Nephron (organoid): ENCODE results near the gene SPTBN2.

Experiments
- H3K27ac Mint-ChIP-seq, 3 experiments: 2 replicates each; pipeline ENCODE4 v1.8.0; 2020; ENCODE audit warnings: mixed read lengths in 3 of 3, mild to moderate bottlenecking in 2 of 3, moderate library complexity in 1 of 3
- H3K27me3 Mint-ChIP-seq: 2 replicates; pipeline ENCODE4 v1.8.0; 2021; ENCODE audit warnings: low read depth, mild to moderate bottlenecking, moderate library complexity, mixed read lengths
- H3K36me3 Mint-ChIP-seq: 2 replicates; pipeline ENCODE4 v1.8.0; 2020; ENCODE audit warnings: low read depth, mixed read lengths
- H3K4me1 Mint-ChIP-seq: 2 replicates; pipeline ENCODE4 v1.8.0; 2020; ENCODE audit warnings: mixed read lengths
- H3K4me3 Mint-ChIP-seq, 3 experiments: 2 replicates each; pipeline ENCODE4 v1.8.0; 2020; ENCODE audit warnings: mild to moderate bottlenecking in 3 of 3, mixed read lengths in 3 of 3, moderate library complexity in 2 of 3
- H3K9me3 Mint-ChIP-seq: 2 replicates; pipeline ENCODE4 v1.8.0; 2020; ENCODE audit warnings: mixed read lengths
- TF ChIP-seq, protein P1 (sequence below), 3 experiments: fragments of 200-600 bp; sonication (generic); IDR thresholded peaks; one replicate each; pipeline ENCODE4 v1.5.0; 2021; ENCODE audit warnings: antibody characterized with exemption in 3 of 3; ENCODE audit not compliant: unreplicated experiment in 3 of 3

Gene SPTBN2

GRCh38 chr11:66710384-66710930, 18.6 kb downstream of the SPTBN2 start:
- no peaks in the 10 kb centered on the region for H3K9me3 Mint-ChIP-seq
- H3K27ac Mint-ChIP-seq: no peak overlapping the region
- peaks cover 26% of the 10 kb centered on the region for H3K36me3 Mint-ChIP-seq
- no peak overlapping the region for H3K4me3 Mint-ChIP-seq
- H3K4me1 Mint-ChIP-seq: no peaks in the 10 kb centered on the region
- TF ChIP-seq, protein P1, sequence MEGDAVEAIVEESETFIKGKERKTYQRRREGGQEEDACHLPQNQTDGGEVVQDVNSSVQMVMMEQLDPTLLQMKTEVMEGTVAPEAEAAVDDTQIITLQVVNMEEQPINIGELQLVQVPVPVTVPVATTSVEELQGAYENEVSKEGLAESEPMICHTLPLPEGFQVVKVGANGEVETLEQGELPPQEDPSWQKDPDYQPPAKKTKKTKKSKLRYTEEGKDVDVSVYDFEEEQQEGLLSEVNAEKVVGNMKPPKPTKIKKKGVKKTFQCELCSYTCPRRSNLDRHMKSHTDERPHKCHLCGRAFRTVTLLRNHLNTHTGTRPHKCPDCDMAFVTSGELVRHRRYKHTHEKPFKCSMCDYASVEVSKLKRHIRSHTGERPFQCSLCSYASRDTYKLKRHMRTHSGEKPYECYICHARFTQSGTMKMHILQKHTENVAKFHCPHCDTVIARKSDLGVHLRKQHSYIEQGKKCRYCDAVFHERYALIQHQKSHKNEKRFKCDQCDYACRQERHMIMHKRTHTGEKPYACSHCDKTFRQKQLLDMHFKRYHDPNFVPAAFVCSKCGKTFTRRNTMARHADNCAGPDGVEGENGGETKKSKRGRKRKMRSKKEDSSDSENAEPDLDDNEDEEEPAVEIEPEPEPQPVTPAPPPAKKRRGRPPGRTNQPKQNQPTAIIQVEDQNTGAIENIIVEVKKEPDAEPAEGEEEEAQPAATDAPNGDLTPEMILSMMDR (IDR thresholded peaks at IDR 0.05; ENCODE audit: unreplicated experiment in 3 of 3): no peak
- H3K27me3 Mint-ChIP-seq: peaks cover 3% of the 10 kb centered on the region

- Mint-ChIP-seq H3K9me3 (no peaks in the 10 kb centered on the region), H3K4me1 (no peaks in the 10 kb centered on the region), H3K27me3 (no peaks in the 10 kb centered on the region), H3K4me3 (no peak overlapping the region), H3K27ac (no peak overlapping the region), H3K36me3 (peaks cover 16% of the 10 kb centered on the region)
- TF ChIP-seq, protein P1 (IDR thresholded peaks at IDR 0.05; ENCODE audit: unreplicated experiment in 3 of 3): no peak
Measured at GRCh38 chr11:66708701-66709100, 20.3 kb downstream of the SPTBN2 start.

GRCh38 chr11:66708094-66708493, 20.9 kb downstream of the SPTBN2 start:
- Mint-ChIP-seq H3K36me3 (peaks cover 11% of the 10 kb centered on the region), H3K4me3 (no peak overlapping the region), H3K9me3 (no peaks in the 10 kb centered on the region), H3K27me3 (no peaks in the 10 kb centered on the region), H3K4me1 (no peaks in the 10 kb centered on the region), H3K27ac (no peak overlapping the region)
- TF ChIP-seq, protein P1 (IDR thresholded peaks at IDR 0.05; ENCODE audit: unreplicated experiment in 3 of 3): no peak

- no peak overlapping the region for H3K4me3 Mint-ChIP-seq
- no peaks in the 10 kb centered on the region for H3K4me1 Mint-ChIP-seq
- H3K27me3 Mint-ChIP-seq: no peaks in the 10 kb centered on the region
- no peaks in the 10 kb centered on the region for H3K9me3 Mint-ChIP-seq
- TF ChIP-seq, protein P1 (IDR thresholded peaks at IDR 0.05; ENCODE audit: unreplicated experiment in 3 of 3): no peak
- H3K36me3 Mint-ChIP-seq: peaks cover 11% of the 10 kb centered on the region
- H3K27ac Mint-ChIP-seq: no peak overlapping the region
Measured at GRCh38 chr11:66707486-66707885, 21.5 kb downstream of the SPTBN2 start.

DNA sequence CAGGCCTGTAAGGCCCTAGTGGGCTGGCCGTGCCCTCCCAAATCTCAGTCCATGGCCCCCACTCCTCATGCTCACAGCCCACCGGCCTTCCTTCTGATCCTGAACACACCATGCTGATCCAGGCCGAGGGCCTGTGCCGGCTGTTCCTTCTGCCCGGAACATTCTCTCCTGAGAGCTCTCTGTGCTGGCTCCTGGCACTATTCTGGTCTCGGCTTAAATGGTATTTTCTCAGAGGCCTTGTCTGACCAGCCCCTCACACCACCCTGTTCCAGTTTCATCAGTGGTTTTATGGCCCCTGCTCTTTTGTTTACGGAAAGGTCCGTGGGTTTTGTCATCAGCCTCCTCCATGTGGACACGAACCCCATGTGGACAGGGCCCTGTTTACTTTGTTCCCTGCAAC, 22.0 kb downstream of the SPTBN2 start:
- no peaks in the 10 kb centered on the region for H3K4me1 Mint-ChIP-seq

More for the DNA sequence above, 22.0 kb downstream of the SPTBN2 start:
- peaks cover 11% of the 10 kb centered on the region for H3K36me3 Mint-ChIP-seq
- H3K9me3 Mint-ChIP-seq: no peaks in the 10 kb centered on the region
- H3K4me3 Mint-ChIP-seq: no peak overlapping the region
- no peaks in the 10 kb centered on the region for H3K27me3 Mint-ChIP-seq
- TF ChIP-seq, protein P1 (IDR thresholded peaks at IDR 0.05; ENCODE audit: unreplicated experiment in 3 of 3): no peak
- no peak overlapping the region for H3K27ac Mint-ChIP-seq
